D721Med (cell line): ENCODE results near the gene MAVS.

Source experiments
- DNase-seq: peaks from one replicate; pipeline ENCODE4 v3.0.0; 2011; ENCODE audit warnings: low spot score; ENCODE audit not compliant: insufficient read length
- FAIRE-seq: peaks from 2 replicates; lab custom pipeline; 2011; peaks lifted over from hg19 to GRCh38; lab: Jason Lieb, UNC
- CTCF ChIP-seq: IDR thresholded peaks from 2 replicates; pipeline ENCODE4 v1.5.1; 2012; ENCODE audit warnings: mild to moderate bottlenecking, control low read depth; ENCODE audit not compliant: insufficient read depth; ENCODE audit errors: missing control alignments

The MAVS gene

GRCh38 chr20:3922983-3923339, 76.3 kb downstream of the MAVS start:
- DNase-seq (no peak), FAIRE-seq (no peak)
- no peak for TF ChIP-seq CTCF

DNA sequence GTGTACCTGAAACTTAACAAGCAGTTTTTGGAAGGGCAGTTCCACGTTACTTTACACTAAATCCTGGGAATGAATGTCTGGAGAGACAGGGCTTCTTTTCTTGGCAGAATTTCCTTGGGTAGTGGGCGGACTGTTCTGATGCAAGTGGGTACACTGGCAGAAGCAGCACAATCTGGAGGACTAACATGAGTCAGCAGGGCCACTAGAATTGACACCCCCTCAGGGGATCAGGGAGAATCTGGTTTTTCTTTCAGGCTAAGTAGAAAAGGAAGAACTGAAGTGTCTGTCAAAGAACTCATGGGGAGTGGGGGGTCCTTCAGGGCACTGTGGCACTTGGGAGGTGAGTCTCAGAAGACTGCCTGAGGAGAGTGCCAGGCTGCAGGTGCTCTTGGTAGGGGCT, 77.2 kb downstream of the MAVS start:
- DNase-seq, result no peak
- FAIRE-seq, result no peak

DNA sequence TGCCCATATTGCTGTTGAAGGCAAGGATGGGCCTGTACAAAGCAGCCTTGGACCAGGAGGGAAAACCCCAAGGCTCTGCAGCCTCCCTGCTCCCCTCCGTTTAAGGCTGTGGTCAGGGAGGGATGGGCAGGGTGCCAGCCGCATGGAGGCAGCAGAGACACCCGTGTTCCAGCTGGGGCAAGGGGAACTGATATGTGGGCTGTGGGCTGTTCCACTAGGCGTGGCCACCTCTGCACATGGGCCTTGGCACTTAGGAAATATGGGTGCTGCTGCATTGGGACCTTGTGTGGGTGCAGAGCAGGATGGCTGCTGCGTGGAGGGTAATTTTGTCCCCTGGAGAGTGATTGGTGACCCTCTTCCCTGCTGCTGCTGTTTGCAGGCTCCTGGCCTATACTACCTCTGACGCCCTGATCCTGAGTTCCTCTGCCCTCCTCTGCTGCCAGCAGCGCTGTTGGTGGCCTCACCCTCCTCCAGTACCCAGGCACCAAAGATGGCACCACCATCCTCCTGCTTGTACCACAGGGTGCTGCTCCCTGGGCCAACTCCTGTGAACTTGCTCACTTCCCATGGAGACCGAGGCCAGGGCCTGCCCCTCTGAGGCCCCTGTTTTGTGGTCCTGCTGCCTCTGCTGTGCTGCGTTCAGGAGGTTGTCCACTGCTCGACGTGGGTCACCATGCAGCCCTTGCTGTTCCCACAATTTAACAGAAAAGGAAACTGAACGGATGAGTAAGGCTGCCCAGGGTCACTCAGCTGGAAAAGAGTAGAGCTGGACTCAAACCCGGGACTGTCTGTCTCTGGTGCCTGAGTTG, 77.9 kb downstream of the MAVS start:
- no peak for TF ChIP-seq CTCF
- DNase-seq, result no peak
- no peak for FAIRE-seq

More for the DNA sequence above, 77.2 kb downstream of the MAVS start:
- TF ChIP-seq CTCF, result no peak

DNA sequence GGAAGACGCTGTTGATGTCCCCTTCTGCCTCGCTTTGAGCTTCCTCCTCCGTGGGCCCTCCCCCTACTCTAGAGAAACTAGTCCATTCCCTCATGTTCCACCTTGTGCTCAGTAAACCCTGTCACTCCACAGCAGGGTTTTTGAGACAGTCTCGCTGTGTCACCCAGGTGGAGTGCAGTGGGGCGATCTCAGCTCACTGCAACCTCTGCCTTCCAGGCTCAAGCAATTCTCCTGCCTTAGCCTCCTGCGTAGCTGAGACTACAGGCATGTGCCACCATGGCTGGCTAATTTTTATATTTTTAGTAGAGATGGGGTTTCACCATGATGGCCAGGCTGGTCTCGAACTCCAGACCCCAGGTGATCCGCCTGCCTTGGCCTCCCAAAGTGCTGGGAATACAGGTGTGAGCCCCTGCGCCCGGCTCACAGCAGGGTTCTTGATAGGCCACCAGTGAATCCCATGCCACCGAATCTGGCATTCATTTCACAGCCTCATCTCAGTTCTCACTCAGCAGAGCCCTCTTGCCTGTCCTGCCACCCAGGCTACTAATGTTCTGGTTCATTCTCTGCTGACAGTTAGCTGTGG, 78.6 kb downstream of the MAVS start:
- FAIRE-seq (no peak), DNase-seq (no peak)
- no peak for TF ChIP-seq CTCF
